ENCODE data around the gene FYB2.

The FYB2 gene

DNA sequence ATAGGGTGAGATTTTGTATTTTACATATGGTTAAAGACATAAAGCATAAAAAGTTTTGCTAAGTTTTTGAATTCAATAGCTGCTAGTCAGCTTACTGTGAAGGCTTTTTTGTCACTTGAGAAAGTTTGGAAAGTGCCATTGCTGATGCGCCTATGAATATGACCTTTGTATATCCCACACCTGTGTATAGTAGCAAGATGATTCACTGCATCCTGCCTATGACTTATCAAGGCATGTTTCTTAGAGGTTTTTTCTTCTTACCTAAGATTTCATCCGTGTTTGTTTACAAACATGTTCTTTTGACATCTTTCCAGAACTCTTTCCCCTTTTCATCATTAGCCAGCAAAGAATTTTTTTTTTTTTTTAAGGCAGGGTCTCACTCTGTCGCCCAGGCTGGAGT lies 122.5 kb downstream of the FYB2 start:
- H4K20me1 ChIP-seq (ENCODE audit: control insufficient read depth, insufficient read depth, low read depth, low read length): no peaks in the 10 kb centered on the region
- no peak overlapping the region for H3K4me3 ChIP-seq (ENCODE audit: low read length)
- TF ChIP-seq EZH2phosphoT487 (IDR thresholded peaks at IDR 0.05; ENCODE audit: borderline replicate concordance, low read length): no peak
- TF ChIP-seq, protein P1, sequence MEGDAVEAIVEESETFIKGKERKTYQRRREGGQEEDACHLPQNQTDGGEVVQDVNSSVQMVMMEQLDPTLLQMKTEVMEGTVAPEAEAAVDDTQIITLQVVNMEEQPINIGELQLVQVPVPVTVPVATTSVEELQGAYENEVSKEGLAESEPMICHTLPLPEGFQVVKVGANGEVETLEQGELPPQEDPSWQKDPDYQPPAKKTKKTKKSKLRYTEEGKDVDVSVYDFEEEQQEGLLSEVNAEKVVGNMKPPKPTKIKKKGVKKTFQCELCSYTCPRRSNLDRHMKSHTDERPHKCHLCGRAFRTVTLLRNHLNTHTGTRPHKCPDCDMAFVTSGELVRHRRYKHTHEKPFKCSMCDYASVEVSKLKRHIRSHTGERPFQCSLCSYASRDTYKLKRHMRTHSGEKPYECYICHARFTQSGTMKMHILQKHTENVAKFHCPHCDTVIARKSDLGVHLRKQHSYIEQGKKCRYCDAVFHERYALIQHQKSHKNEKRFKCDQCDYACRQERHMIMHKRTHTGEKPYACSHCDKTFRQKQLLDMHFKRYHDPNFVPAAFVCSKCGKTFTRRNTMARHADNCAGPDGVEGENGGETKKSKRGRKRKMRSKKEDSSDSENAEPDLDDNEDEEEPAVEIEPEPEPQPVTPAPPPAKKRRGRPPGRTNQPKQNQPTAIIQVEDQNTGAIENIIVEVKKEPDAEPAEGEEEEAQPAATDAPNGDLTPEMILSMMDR (IDR thresholded peaks at IDR 0.05; ENCODE audit: low read depth, low read length, poor library complexity, severe bottlenecking): no peak
- H3K9me3 ChIP-seq (ENCODE audit: control insufficient read depth, insufficient read depth, low read length): no peaks in the 10 kb centered on the region
- H3K79me2 ChIP-seq (ENCODE audit: control insufficient read depth, low read length): no peaks in the 10 kb centered on the region
- H3F3A ChIP-seq (ENCODE audit: control insufficient read depth, insufficient read depth): no peaks in the 10 kb centered on the region
- H3K4me1 ChIP-seq (ENCODE audit: control insufficient read depth, low read length): no peaks in the 10 kb centered on the region
- H3K27ac ChIP-seq (ENCODE audit: low read depth, low read length): no peak overlapping the region
- no peaks in the 10 kb centered on the region for H3K27me3 ChIP-seq (ENCODE audit: control insufficient read depth, low read length)
- H3K36me3 ChIP-seq (ENCODE audit: control insufficient read depth, low read length): no peaks in the 10 kb centered on the region
- no peaks in the 10 kb centered on the region for H3K9me2 ChIP-seq (replicated peaks; ENCODE audit: control insufficient read depth, low read length)
- H3K4me2 ChIP-seq (ENCODE audit: low read length): no peak overlapping the region

DNA sequence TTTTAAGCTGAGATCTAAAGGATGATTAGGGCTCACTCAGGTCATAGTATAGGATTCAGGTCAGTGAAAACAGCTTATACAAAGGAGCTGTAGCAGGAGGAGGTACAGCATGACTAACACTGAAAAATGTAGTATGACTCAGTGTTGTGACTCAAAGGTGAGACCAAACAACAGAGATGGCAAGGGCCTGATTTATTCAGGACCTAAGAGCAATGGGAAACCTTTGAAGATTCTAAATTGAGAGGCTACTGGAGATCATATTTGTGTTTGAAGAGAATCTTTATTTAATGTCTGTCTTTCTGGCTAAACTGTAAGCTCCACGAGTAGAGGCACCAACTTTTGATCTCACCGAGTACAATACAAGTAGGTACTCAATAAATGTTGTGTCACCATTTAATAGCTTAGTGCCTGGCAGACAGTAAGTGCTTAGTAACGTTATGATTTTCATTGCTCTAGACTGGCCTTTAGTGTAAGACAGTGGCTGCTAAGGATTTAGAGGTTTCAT lies 130.6 kb downstream of the FYB2 start:
- Histone ChIP-seq H3F3A (ENCODE audit: control insufficient read depth, insufficient read depth) (no peaks in the 10 kb centered on the region), H4K20me1 (ENCODE audit: control insufficient read depth, insufficient read depth, low read depth, low read length) (no peaks in the 10 kb centered on the region), H3K4me2 (ENCODE audit: low read length) (no peak overlapping the region), H3K9me3 (ENCODE audit: control insufficient read depth, insufficient read depth, low read length) (no peaks in the 10 kb centered on the region), H3K27ac (ENCODE audit: low read depth, low read length) (no peak overlapping the region), H3K27me3 (ENCODE audit: control insufficient read depth, low read length) (no peaks in the 10 kb centered on the region), H3K4me1 (ENCODE audit: control insufficient read depth, low read length) (no peaks in the 10 kb centered on the region), H3K9me2 (replicated peaks; ENCODE audit: control insufficient read depth, low read length) (no peaks in the 10 kb centered on the region), H3K79me2 (ENCODE audit: control insufficient read depth, low read length) (no peaks in the 10 kb centered on the region), H3K36me3 (ENCODE audit: control insufficient read depth, low read length) (no peaks in the 10 kb centered on the region), H3K4me3 (ENCODE audit: low read length) (no peak overlapping the region)
- TF ChIP-seq EZH2phosphoT487 (IDR thresholded peaks at IDR 0.05; ENCODE audit: borderline replicate concordance, low read length): no peak
- TF ChIP-seq, protein P1 (IDR thresholded peaks at IDR 0.05; ENCODE audit: low read depth, low read length, poor library complexity, severe bottlenecking): no peak

DNA sequence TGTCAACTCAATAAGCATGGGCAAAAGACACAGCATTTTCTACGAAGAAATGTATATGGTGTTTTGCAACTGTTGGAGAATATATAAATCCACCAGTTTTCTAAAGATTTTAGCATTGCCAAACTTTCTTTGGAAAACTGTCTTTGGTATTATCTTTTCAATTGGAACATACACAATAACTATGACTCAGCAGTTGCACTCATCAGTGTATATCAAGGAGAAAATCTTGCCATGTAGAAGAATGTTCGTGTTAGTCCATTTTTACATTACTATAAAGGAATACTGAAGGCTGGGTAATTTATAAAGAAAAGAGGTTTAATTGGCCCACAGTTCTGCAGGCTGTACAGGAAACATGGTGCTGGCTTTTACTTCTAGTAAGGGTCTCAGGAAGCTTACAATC lies 133.0 kb downstream of the FYB2 start:
- no peak overlapping the region for H3K4me3 ChIP-seq (ENCODE audit: low read length)
- no peaks in the 10 kb centered on the region for H3K9me2 ChIP-seq (replicated peaks; ENCODE audit: control insufficient read depth, low read length)
- no peak overlapping the region for H3K27ac ChIP-seq (ENCODE audit: low read depth, low read length)
- TF ChIP-seq, protein P1 (IDR thresholded peaks at IDR 0.05; ENCODE audit: low read depth, low read length, poor library complexity, severe bottlenecking): no peak
- no peak for TF ChIP-seq EZH2phosphoT487 (IDR thresholded peaks at IDR 0.05; ENCODE audit: borderline replicate concordance, low read length)
- H3K79me2 ChIP-seq (ENCODE audit: control insufficient read depth, low read length): no peaks in the 10 kb centered on the region
- H4K20me1 ChIP-seq (ENCODE audit: control insufficient read depth, insufficient read depth, low read depth, low read length): no peaks in the 10 kb centered on the region
- no peaks in the 10 kb centered on the region for H3F3A ChIP-seq (ENCODE audit: control insufficient read depth, insufficient read depth)
- H3K27me3 ChIP-seq (ENCODE audit: control insufficient read depth, low read length): no peaks in the 10 kb centered on the region
- H3K36me3 ChIP-seq (ENCODE audit: control insufficient read depth, low read length): no peaks in the 10 kb centered on the region
- no peaks in the 10 kb centered on the region for H3K4me1 ChIP-seq (ENCODE audit: control insufficient read depth, low read length)
- H3K4me2 ChIP-seq (ENCODE audit: low read length): no peak overlapping the region
- no peaks in the 10 kb centered on the region for H3K9me3 ChIP-seq (ENCODE audit: control insufficient read depth, insufficient read depth, low read length)
